WTC11 (cell line): Measurements from ENCODE around the gene NDUFV2. TPM values are rescaled to one million over a fixed set of nuclear protein-coding genes. Genes with fewer than 3 reads are reported as not detected.

Experiments used
- ATAC-seq: fragments of 200-7000 bp; cut with Tn5 transposase; 2 replicates; pipeline ENCODE4 v1.10.0; 2021; ENCODE audit warnings: mild to moderate bottlenecking, moderate library complexity
- CTCF ChIA-PET: fragments of 300-600 bp; sonication (Branson Sonifier 250); formaldehyde crosslinking; loops from one replicate; lab custom pipeline; 2021; ENCODE audit warnings: antibody characterized with exemption; lab: Charles Lee
- POLR2A ChIA-PET: fragments of 350-600 bp; sonication (Branson Sonifier 250); formaldehyde crosslinking; loops from one replicate; lab custom pipeline; 2021; ENCODE audit warnings: antibody characterized with exemption; lab: Charles Lee
- DNase-seq: peaks from one replicate; pipeline ENCODE4 v3.0.0; 2021; ENCODE audit warnings: low spot score
- H3K27ac Mint-ChIP-seq: 2 replicates; pipeline ENCODE4 v1.8.0; 2021; ENCODE audit warnings: mixed read lengths
- H3K27me3 Mint-ChIP-seq: 2 replicates; pipeline ENCODE4 v1.8.0; 2021; ENCODE audit warnings: low read depth, mild to moderate bottlenecking, moderate library complexity, mixed read lengths
- H3K36me3 Mint-ChIP-seq: 2 replicates; pipeline ENCODE4 v1.8.0; 2021; ENCODE audit warnings: mixed read lengths
- H3K4me1 Mint-ChIP-seq: 2 replicates; pipeline ENCODE4 v1.8.0; 2022; ENCODE audit warnings: mixed read lengths
- H3K4me3 Mint-ChIP-seq: 2 replicates; pipeline ENCODE4 v1.8.0; 2021; ENCODE audit warnings: mild to moderate bottlenecking, moderate library complexity, mixed read lengths
- H3K9me3 Mint-ChIP-seq: 2 replicates; pipeline ENCODE4 v1.8.0; 2021; ENCODE audit warnings: mixed read lengths
- ATF3 ChIP-seq: sonication (generic); formaldehyde crosslinking; conservative IDR thresholded peaks from 2 replicates; pipeline ENCODE4 v1.8.1; 2022; ENCODE audit warnings: mild to moderate bottlenecking, missing genetic modification reagents
- CDX4 ChIP-seq: fragments of 250-450 bp; sonication (Bioruptor Pico); IDR thresholded peaks from 2 replicates; pipeline ENCODE4 v1.9.0; 2021; ENCODE audit warnings: moderate library complexity, mild to moderate bottlenecking, inconsistent platforms, borderline replicate concordance
- ESRRA ChIP-seq: sonication (generic); formaldehyde crosslinking; IDR thresholded peaks from 2 replicates; pipeline ENCODE4 v1.8.1; 2022; ENCODE audit warnings: mild to moderate bottlenecking, missing genetic modification reagents, borderline replicate concordance
- FOXJ3 ChIP-seq: sonication (generic); formaldehyde crosslinking; IDR thresholded peaks from 2 replicates; pipeline ENCODE4 v1.9.0; 2021; ENCODE audit warnings: missing genetic modification reagents, mild to moderate bottlenecking, borderline replicate concordance
- JAZF1 ChIP-seq: fragments of 250-450 bp; sonication (Bioruptor Pico); IDR thresholded peaks from 2 replicates; pipeline ENCODE4 v1.9.0; 2021; ENCODE audit warnings: moderate library complexity, mild to moderate bottlenecking, inconsistent platforms
- JUN ChIP-seq: sonication (generic); formaldehyde crosslinking; IDR thresholded peaks from 2 replicates; pipeline ENCODE4 v1.8.0; 2023; ENCODE audit warnings: mild to moderate bottlenecking, missing genetic modification reagents
- MAX ChIP-seq: sonication (generic); formaldehyde crosslinking; IDR thresholded peaks from 2 replicates; pipeline ENCODE4 v1.8.0; 2022; ENCODE audit warnings: mild to moderate bottlenecking, missing genetic modification reagents
- PRRX2 ChIP-seq: fragments of 250-450 bp; sonication (Bioruptor Pico); IDR thresholded peaks from 2 replicates; pipeline ENCODE4 v1.8.0; 2021; ENCODE audit warnings: mild to moderate bottlenecking
- RELA ChIP-seq: sonication (generic); formaldehyde crosslinking; IDR thresholded peaks from 2 replicates; pipeline ENCODE4 v1.8.1; 2022; ENCODE audit warnings: missing genetic modification reagents, mild to moderate bottlenecking, borderline replicate concordance
- SP1 ChIP-seq: sonication (generic); formaldehyde crosslinking; conservative IDR thresholded peaks from 2 replicates; pipeline ENCODE4 v1.8.1; 2022; ENCODE audit warnings: missing genetic modification reagents
- STAT6 ChIP-seq: sonication (generic); formaldehyde crosslinking; conservative IDR thresholded peaks from 2 replicates; pipeline ENCODE4 v1.8.1; 2023; ENCODE audit warnings: mild to moderate bottlenecking, low read depth, missing genetic modification reagents, moderate library complexity
- TCF7 ChIP-seq: sonication (generic); formaldehyde crosslinking; IDR thresholded peaks from 2 replicates; pipeline ENCODE4 v1.8.0; 2022; ENCODE audit warnings: mild to moderate bottlenecking, low read depth, missing genetic modification reagents, moderate library complexity
- TP53 ChIP-seq: sonication (generic); formaldehyde crosslinking; IDR thresholded peaks from 2 replicates; pipeline ENCODE4 v1.8.1; 2023; ENCODE audit warnings: mild to moderate bottlenecking, missing genetic modification reagents
- USF1 ChIP-seq: sonication (generic); formaldehyde crosslinking; IDR thresholded peaks from 2 replicates; pipeline ENCODE4 v1.8.0; 2022; ENCODE audit warnings: mild to moderate bottlenecking, missing genetic modification reagents
- ZNF263 ChIP-seq: sonication (generic); formaldehyde crosslinking; IDR thresholded peaks from 2 replicates; pipeline ENCODE4 v1.8.1; 2022; ENCODE audit warnings: low read depth, mild to moderate bottlenecking, moderate library complexity, missing genetic modification reagents
- ZNF423 ChIP-seq: fragments of 250-450 bp; sonication (Bioruptor Pico); IDR thresholded peaks from 2 replicates; pipeline ENCODE4 v2.1.2; 2022; ENCODE audit warnings: mild to moderate bottlenecking, moderate library complexity
- ZNF671 ChIP-seq: fragments of 250-450 bp; sonication (Bioruptor Pico); IDR thresholded peaks from 2 replicates; pipeline ENCODE4 v1.8.0; 2021; ENCODE audit warnings: mild to moderate bottlenecking
- total RNA-seq: library from RNA; stranded (reverse); gene quantifications from 3 replicates; pipeline ENCODE4 v1.2.3, GENCODE V29; 2021

NDUFV2 gene
- total RNA-seq, 1 experiment from 2014 or later: 192 TPM

- Mint-ChIP-seq H3K27ac (no peak overlapping the region), H3K36me3 (peaks cover 65% of the 10 kb centered on the region), H3K4me1 (peaks cover 7% of the 10 kb centered on the region; the same call in 1 of the 2 replicates), H3K9me3 (no peaks in the 10 kb centered on the region), H3K4me3 (no peak overlapping the region), H3K27me3 (no peaks in the 10 kb centered on the region)
- ChIA-PET CTCF (no interaction called here), POLR2A (no interaction called here)
- no peak for TF ChIP-seq ATF3 (CRISPR knock-in tag)
- TF ChIP-seq ZNF671: no peak
- TF ChIP-seq JAZF1 (CRISPR knock-in tag): no peak
- TF ChIP-seq STAT6 (CRISPR knock-in tag): no peak
- TF ChIP-seq SP1: no peak
- TF ChIP-seq TCF7: no peak
- TF ChIP-seq RELA (CRISPR knock-in tag): no peak
- no peak for TF ChIP-seq MAX
- no peak for TF ChIP-seq ZNF423 (CRISPR knock-in tag)
- TF ChIP-seq ESRRA (CRISPR knock-in tag): no peak
- no peak for DNase-seq
- no peak for ATAC-seq
Measured at GRCh38 chr18:9130195-9130594, 27.7 kb downstream of the NDUFV2 start.

- CTCF ChIA-PET: no interaction called here
- TF ChIP-seq JUN (CRISPR knock-in tag): no peak
- no peak for TF ChIP-seq ZNF263 (CRISPR knock-in tag)
- TF ChIP-seq CDX4 (CRISPR knock-in tag): no peak
- TF ChIP-seq PRRX2: no peak
- no peak for TF ChIP-seq ATF3 (CRISPR knock-in tag)
- TF ChIP-seq USF1 (CRISPR knock-in tag): no peak
- no peak for TF ChIP-seq FOXJ3 (CRISPR knock-in tag)
- TF ChIP-seq TP53: no peak
- TF ChIP-seq STAT6 (CRISPR knock-in tag): no peak
- TF ChIP-seq, all 79 proteins: peak for 0
- Mint-ChIP-seq H3K9me3 (no peaks in the 10 kb centered on the region), H3K27ac (no peak overlapping the region), H3K4me3 (no peak overlapping the region), H3K27me3 (no peaks in the 10 kb centered on the region), H3K36me3 (peaks cover 59% of the 10 kb centered on the region), H3K4me1 (peaks cover 12% of the 10 kb centered on the region)
- ATAC-seq (no peak), DNase-seq (no peak)
- POLR2A ChIA-PET: no interaction called here
Measured at GRCh38 chr18:9130806-9131205, 28.3 kb downstream of the NDUFV2 start.
